K562 (cell line): ENCODE measurements around the gene DBI.

Source experiments
- GATA2 ChIP-seq: sonication (generic); formaldehyde crosslinking; IDR thresholded peaks from 2 replicates; pipeline ENCODE4 v1.4.0; 2020; ENCODE audit warnings: mild to moderate bottlenecking, missing genetic modification reagents
- NFIC ChIP-seq: fragments of 450-650 bp; IDR thresholded peaks from 2 replicates; pipeline ENCODE4 v1.6.1; 2017; ENCODE audit warnings: mild to moderate bottlenecking, inconsistent platforms
- TCF7L2 ChIP-seq: fragments of 150-350 bp; IDR thresholded peaks from 2 replicates; pipeline ENCODE4 v1.6.1; 2016; ENCODE audit warnings: low read depth, mild to moderate bottlenecking, low read length, moderate library complexity
- TRIM24 ChIP-seq, 2 experiments: fragments of 450-650 bp; IDR thresholded peaks; 2 replicates each; pipeline ENCODE4 v1.6.1; 2016
- ZBTB7A ChIP-seq: IDR thresholded peaks from 2 replicates; pipeline ENCODE4 v1.6.1; 2011; ENCODE audit warnings: low read depth, mild to moderate bottlenecking, low read length, moderate library complexity, borderline replicate concordance; ENCODE audit not compliant: control insufficient read depth

GRCh38 chr2:119324685-119325270 is 42.0 kb upstream of the DBI start:
- no peak for TF ChIP-seq NFIC
- no peak for TF ChIP-seq TRIM24 (IDR thresholded peaks at IDR 0.05)
- TF ChIP-seq TCF7L2, result no peak
- TF ChIP-seq ZBTB7A, result no peak
- TF ChIP-seq GATA2, result no peak
